ENCODE results near the gene TBATA. TPM values are rescaled to one million over a fixed set of nuclear protein-coding genes. Genes with fewer than 3 reads are reported as not detected.

Gene TBATA
- total RNA-seq, 2 donors from 2014 or later: not detected

- no peak for ATAC-seq
- peak overlapping the region; percentile 38 to 88 for H3K27ac Mint-ChIP-seq
- H3K36me3 Mint-ChIP-seq: no peaks in the 10 kb centered on the region
- no peak for DNase-seq (ENCODE audit: low spot score)
- H3K4me3 Mint-ChIP-seq: no peak overlapping the region
- H3K9me3 Mint-ChIP-seq: peaks cover 3% of the 10 kb centered on the region
- peaks cover 8 to 18% of the 10 kb centered on the region in 2 donors for H3K4me1 Mint-ChIP-seq (ENCODE audit: low read depth in 2 of 2)
- H3K27me3 Mint-ChIP-seq: no peaks in the 10 kb centered on the region
Observed at GRCh38 chr10:70744617-70745143, 40.5 kb downstream of the TBATA start.

GRCh38 chr10:70743879-70744278, 41.3 kb downstream of the TBATA start:
- peaks cover 3% of the 10 kb centered on the region for H3K9me3 Mint-ChIP-seq
- peaks cover 8 to 18% of the 10 kb centered on the region in 2 donors for H3K4me1 Mint-ChIP-seq (ENCODE audit: low read depth in 2 of 2)
- peak overlapping the region; percentile 38 to 88 for H3K27ac Mint-ChIP-seq
- DNase-seq (ENCODE audit: low spot score) (peak; percentile 0), ATAC-seq (no peak)
- H3K27me3 Mint-ChIP-seq: no peaks in the 10 kb centered on the region
- H3K36me3 Mint-ChIP-seq: no peaks in the 10 kb centered on the region
- H3K4me3 Mint-ChIP-seq: no peak overlapping the region

- peak; percentile 22 for DNase-seq (ENCODE audit: low spot score)
- H3K4me1 Mint-ChIP-seq (ENCODE audit: low read depth in 2 of 2): peaks cover 8 to 18% of the 10 kb centered on the region in 2 donors
- peak overlapping the region; percentile 70 to 91 for H3K27ac Mint-ChIP-seq
- H3K4me3 Mint-ChIP-seq: no peak overlapping the region
- H3K9me3 Mint-ChIP-seq: peaks cover 3% of the 10 kb centered on the region
- H3K36me3 Mint-ChIP-seq: no peaks in the 10 kb centered on the region
- no peak for ATAC-seq
- no peaks in the 10 kb centered on the region for H3K27me3 Mint-ChIP-seq
Observed at GRCh38 chr10:70743430-70743788, 41.8 kb downstream of the TBATA start.

GRCh38 chr10:70742537-70743429, 42.4 kb downstream of the TBATA start:
- peak; percentile 64 to 70 for ATAC-seq
- Mint-ChIP-seq H3K27me3 (no peaks in the 10 kb centered on the region), H3K27ac (peak overlapping the region; percentile 70 to 91), H3K4me3 (peak overlapping the region; percentile 56), H3K4me1 (ENCODE audit: low read depth in 2 of 2) (peaks cover 8 to 18% of the 10 kb centered on the region in 2 donors), H3K9me3 (peaks cover 3% of the 10 kb centered on the region), H3K36me3 (no peaks in the 10 kb centered on the region)
- DNase-seq (ENCODE audit: low spot score): peak; percentile 73

- no peaks in the 10 kb centered on the region for H3K27me3 Mint-ChIP-seq
- H3K27ac Mint-ChIP-seq: peak overlapping the region; percentile 17 to 77
- ATAC-seq (no peak), DNase-seq (ENCODE audit: low spot score) (no peak)
- H3K9me3 Mint-ChIP-seq: peaks cover 3% of the 10 kb centered on the region
- H3K4me1 Mint-ChIP-seq (ENCODE audit: low read depth in 2 of 2): peaks cover 8 to 18% of the 10 kb centered on the region in 2 donors
- H3K36me3 Mint-ChIP-seq: no peaks in the 10 kb centered on the region
- H3K4me3 Mint-ChIP-seq: no peak overlapping the region
Observed at GRCh38 chr10:70740406-70741288, 44.5 kb downstream of the TBATA start.

GRCh38 chr10:70738761-70739121, 46.4 kb downstream of the TBATA start:
- Mint-ChIP-seq H3K9me3 (no peaks in the 10 kb centered on the region), H3K4me3 (no peak overlapping the region), H3K4me1 (ENCODE audit: low read depth in 2 of 2) (peaks cover 8 to 12% of the 10 kb centered on the region in 2 donors), H3K36me3 (no peaks in the 10 kb centered on the region), H3K27ac (no peak overlapping the region), H3K27me3 (no peaks in the 10 kb centered on the region)
- ATAC-seq: no peak
- DNase-seq (ENCODE audit: low spot score): no peak

- H3K9me3 Mint-ChIP-seq: no peaks in the 10 kb centered on the region
Observed at GRCh38 chr10:70738006-70738760, 47.0 kb downstream of the TBATA start.

GRCh38 chr10:70737250-70737649, 47.9 kb downstream of the TBATA start:
- Mint-ChIP-seq H3K4me1 (ENCODE audit: low read depth in 2 of 2) (peaks cover 0 to 3% of the 10 kb centered on the region in 2 donors), H3K9me3 (no peaks in the 10 kb centered on the region), H3K36me3 (no peaks in the 10 kb centered on the region), H3K27ac (peak overlapping the region in 1 of 2 donors; percentile 47), H3K4me3 (no peak overlapping the region), H3K27me3 (no peaks in the 10 kb centered on the region)
- no peak for ATAC-seq
- no peak for DNase-seq (ENCODE audit: low spot score)

More at GRCh38 chr10:70738006-70738760, 47.0 kb downstream of the TBATA start:
- DNase-seq (ENCODE audit: low spot score) (no peak), ATAC-seq (no peak)
- H3K27ac Mint-ChIP-seq: peak overlapping the region in 1 of 2 donors; percentile 47
- H3K4me1 Mint-ChIP-seq (ENCODE audit: low read depth in 2 of 2): peaks cover 7 to 12% of the 10 kb centered on the region in 2 donors
- no peaks in the 10 kb centered on the region for H3K36me3 Mint-ChIP-seq
- H3K4me3 Mint-ChIP-seq: no peak overlapping the region
- no peaks in the 10 kb centered on the region for H3K27me3 Mint-ChIP-seq

- peaks cover 0 to 10% of the 10 kb centered on the region in 2 donors for H3K4me1 Mint-ChIP-seq (ENCODE audit: low read depth in 2 of 2)
- no peak overlapping the region for H3K4me3 Mint-ChIP-seq
- H3K27ac Mint-ChIP-seq: no peak overlapping the region
Observed at GRCh38 chr10:70736525-70736924, 48.7 kb downstream of the TBATA start.

GRCh38 chr10:70735161-70735560, 50.0 kb downstream of the TBATA start:
- Mint-ChIP-seq H3K27me3 (no peaks in the 10 kb centered on the region), H3K4me3 (no peak overlapping the region), H3K4me1 (ENCODE audit: low read depth in 2 of 2) (peaks cover 0 to 9% of the 10 kb centered on the region in 2 donors), H3K9me3 (no peaks in the 10 kb centered on the region), H3K36me3 (no peaks in the 10 kb centered on the region), H3K27ac (no peak overlapping the region)
- ATAC-seq: no peak
- no peak for DNase-seq (ENCODE audit: low spot score)

More at GRCh38 chr10:70736525-70736924, 48.7 kb downstream of the TBATA start:
- ATAC-seq (no peak), DNase-seq (ENCODE audit: low spot score) (no peak)
- Mint-ChIP-seq H3K27me3 (no peaks in the 10 kb centered on the region), H3K36me3 (no peaks in the 10 kb centered on the region), H3K9me3 (no peaks in the 10 kb centered on the region)

- peaks cover 0 to 9% of the 10 kb centered on the region in 2 donors for H3K4me1 Mint-ChIP-seq (ENCODE audit: low read depth in 2 of 2)
- peak overlapping the region in 1 of 2 donors; percentile 51 for H3K27ac Mint-ChIP-seq
- no peak for ATAC-seq
- no peak for DNase-seq (ENCODE audit: low spot score)
- H3K9me3 Mint-ChIP-seq: no peaks in the 10 kb centered on the region
- no peaks in the 10 kb centered on the region for H3K36me3 Mint-ChIP-seq
- H3K4me3 Mint-ChIP-seq: no peak overlapping the region
- H3K27me3 Mint-ChIP-seq: no peaks in the 10 kb centered on the region
Observed at GRCh38 chr10:70733051-70733450, 52.1 kb downstream of the TBATA start.

GRCh38 chr10:70732569-70732968, 52.6 kb downstream of the TBATA start:
- H3K27ac Mint-ChIP-seq: peak overlapping the region in 1 of 2 donors; percentile 51
- ATAC-seq: no peak
- peaks cover 0 to 9% of the 10 kb centered on the region in 2 donors for H3K4me1 Mint-ChIP-seq (ENCODE audit: low read depth in 2 of 2)
- no peaks in the 10 kb centered on the region for H3K9me3 Mint-ChIP-seq
- DNase-seq (ENCODE audit: low spot score): no peak
- no peaks in the 10 kb centered on the region for H3K27me3 Mint-ChIP-seq
- no peak overlapping the region for H3K4me3 Mint-ChIP-seq
- H3K36me3 Mint-ChIP-seq: no peaks in the 10 kb centered on the region

- DNase-seq (ENCODE audit: low spot score): no peak
- no peak for ATAC-seq
- Mint-ChIP-seq H3K4me3 (no peak overlapping the region), H3K36me3 (no peaks in the 10 kb centered on the region), H3K9me3 (no peaks in the 10 kb centered on the region), H3K27ac (no peak overlapping the region), H3K4me1 (ENCODE audit: low read depth in 2 of 2) (peaks cover 0 to 9% of the 10 kb centered on the region in 2 donors), H3K27me3 (no peaks in the 10 kb centered on the region)
Observed at GRCh38 chr10:70730955-70731354, 54.2 kb downstream of the TBATA start.
